Renal cortical epithelial cell (primary cell): Measurements from ENCODE around the gene STXBP6. TPM values are rescaled to one million over a fixed set of nuclear protein-coding genes. Genes with fewer than 3 reads are reported as not detected.

Experiments
- DNase-seq: peaks from one replicate; pipeline ENCODE4 v3.0.0-alpha.2; 2011; ENCODE audit warnings: low read depth
- total RNA-seq: library from RNA; depleted of rRNA; stranded (reverse); fragments of >200 nt; gene quantifications from 2 replicates; pipeline ENCODE4 v1.2.3, GENCODE V29; 2014

Gene STXBP6
- 0.17 and 0.50 TPM in 2 replicates for total RNA-seq

DNA sequence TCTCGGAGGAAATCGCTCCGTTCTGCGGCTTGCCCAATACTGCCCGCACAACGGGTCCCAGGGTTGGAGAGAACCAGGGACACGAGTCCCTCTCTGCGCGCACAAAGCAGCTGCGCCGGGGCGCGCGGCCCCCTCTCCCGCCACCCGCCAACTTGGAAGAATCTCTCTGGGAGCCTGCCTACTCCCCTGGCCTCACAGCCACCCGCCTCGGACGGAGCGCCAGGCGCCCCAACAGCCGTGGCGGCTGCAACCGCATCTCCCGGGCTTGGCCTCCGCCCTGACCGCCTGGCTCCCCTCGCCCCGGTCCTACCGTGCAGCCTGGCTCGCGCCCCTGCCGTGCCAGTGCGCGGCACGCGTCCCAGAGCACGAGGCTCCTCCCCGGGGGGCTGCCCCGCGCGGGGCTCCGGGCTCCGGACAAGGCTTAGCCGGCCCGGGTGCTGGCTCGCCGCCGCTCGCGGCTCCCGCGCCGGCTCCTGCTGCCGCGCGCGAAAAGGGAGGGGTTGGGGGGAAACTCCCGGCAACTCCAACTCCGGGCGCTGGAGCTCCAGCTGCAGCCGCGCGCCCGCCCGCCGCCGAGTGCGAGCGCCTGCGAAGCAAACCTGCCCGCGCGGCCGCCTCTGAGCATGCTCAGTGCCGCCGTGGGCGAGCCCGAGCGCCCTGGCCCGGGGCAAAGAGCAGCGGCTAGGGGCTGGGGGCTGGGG lies at the start of gene STXBP6:
Gene STXBP6 (minus strand): TSS at position 580 of the 701 bp plus-strand sequence. CDS start 75,329 bp downstream, outside the sequence.
- no peak for DNase-seq

DNA sequence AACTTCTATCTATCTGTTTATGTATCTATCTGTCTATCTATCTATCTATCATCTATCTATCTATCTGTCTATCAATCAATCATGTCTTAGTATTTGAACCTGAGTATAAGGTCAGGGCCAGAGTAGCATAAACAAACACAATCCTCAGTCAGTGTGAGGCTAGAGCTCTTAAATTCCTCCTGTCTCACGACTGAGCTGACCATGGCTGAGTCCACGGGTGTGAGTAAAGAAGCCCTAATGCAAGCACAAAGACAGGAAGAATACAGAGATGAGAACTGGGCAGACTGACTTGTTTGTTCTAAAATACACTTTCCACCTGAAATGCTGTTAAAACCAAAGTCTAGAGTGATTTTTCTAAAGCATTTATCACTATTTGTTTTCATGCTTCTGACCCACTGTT lies 47.2 kb upstream of the STXBP6 start:
- no peak for DNase-seq

DNA sequence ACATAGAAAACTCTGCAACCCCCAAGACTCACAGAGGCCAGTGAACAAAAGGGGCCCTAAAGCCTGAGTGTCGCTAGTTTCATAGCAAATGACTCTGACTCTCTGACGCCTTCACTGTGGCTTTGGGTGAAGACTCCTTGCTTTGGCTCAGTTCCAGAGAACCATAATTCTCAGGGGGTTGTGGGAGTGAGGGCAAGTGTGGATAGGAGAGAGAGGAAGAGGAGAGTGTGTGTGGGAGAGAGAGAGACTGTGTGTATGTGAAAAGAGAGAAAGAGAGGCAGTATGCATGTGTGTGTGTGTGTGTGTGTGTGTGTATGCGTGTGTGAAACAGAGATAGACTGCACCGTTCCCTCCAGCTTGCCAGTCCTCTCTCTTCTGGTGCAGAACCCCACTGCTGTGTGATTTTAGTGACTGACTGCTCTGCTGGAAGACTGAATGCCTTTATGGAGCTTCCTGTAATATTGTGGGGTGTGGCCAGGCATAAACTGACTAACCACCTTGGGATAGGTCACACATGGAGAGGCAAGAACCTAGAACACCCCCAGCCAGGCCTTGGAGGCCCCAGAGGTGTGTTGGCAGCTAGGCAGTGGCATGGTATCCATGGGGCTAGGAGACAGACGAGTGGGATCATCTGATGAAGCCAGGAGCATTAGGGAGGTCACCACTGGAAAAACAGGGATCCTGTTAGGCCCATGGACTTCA lies 45.9 kb upstream of the STXBP6 start:
- DNase-seq, result no peak

- DNase-seq, result no peak
Observed at GRCh38 chr14:25094171-25094907, 44.4 kb upstream of the STXBP6 start.

GRCh38 chr14:25092258-25092740 lies 42.4 kb upstream of the STXBP6 start:
- no peak for DNase-seq

- DNase-seq, result peak; percentile 80
Observed at GRCh38 chr14:25090716-25091454, 40.9 kb upstream of the STXBP6 start.

DNA sequence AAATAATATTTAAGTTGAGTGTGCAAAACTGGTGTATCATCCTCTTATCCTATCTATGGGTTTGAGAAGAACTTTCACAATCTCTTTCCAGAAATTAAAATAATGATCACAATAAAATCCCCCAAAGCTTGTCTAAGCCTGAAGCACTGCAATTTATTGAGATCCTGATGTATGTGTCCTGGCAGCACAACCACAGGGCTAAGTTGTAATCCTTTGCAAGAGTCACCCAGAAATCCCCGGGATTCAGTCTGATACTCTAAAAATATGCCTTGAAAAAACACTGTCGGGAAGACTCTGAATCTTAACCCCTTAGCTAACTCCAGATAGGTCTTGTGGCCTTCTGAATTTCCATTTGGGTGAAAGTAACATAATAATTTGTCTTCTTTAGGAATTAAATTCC lies 40.3 kb upstream of the STXBP6 start:
- DNase-seq, result no peak

DNA sequence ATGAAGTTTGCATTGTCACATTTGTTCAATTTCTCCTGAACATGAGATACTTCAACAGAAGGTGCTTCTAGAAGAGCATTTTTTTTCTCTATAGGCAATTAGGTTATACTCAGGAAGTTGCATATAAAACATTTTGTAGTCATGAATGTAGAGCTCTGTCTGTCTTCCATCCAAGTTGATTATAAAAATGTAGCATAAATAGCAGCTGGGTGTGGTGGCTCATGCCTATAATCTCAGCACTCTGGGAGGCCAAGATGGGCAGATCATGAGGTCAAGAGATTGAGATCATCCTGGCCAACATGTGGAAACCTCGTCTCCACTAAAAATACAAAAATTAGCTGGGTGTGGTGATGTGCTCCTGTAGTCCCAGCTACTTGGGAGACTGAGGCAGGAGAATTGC lies 39.5 kb upstream of the STXBP6 start:
- no peak for DNase-seq

- no peak for DNase-seq
Observed at GRCh38 chr14:25086821-25087396, 37.0 kb upstream of the STXBP6 start.

DNA sequence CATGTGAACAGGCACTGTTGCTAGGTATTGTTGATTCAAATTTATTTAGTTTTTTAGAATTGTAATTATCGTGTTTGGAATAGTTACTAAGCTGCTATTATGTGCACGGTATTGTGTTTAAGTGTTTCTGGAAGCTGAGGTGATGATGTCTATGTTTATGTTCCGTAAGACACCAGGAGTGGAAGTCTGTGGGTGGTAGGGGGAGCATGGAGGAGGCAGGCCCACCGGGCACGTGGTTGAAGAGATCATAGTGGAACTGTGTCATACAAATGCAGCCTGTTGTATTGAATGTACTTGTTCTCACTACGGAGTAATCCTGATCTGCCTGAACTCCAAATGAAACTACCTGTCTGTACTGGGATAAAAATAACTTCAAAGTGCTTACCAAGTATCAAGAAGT lies 36.1 kb upstream of the STXBP6 start:
- DNase-seq, result no peak

DNA sequence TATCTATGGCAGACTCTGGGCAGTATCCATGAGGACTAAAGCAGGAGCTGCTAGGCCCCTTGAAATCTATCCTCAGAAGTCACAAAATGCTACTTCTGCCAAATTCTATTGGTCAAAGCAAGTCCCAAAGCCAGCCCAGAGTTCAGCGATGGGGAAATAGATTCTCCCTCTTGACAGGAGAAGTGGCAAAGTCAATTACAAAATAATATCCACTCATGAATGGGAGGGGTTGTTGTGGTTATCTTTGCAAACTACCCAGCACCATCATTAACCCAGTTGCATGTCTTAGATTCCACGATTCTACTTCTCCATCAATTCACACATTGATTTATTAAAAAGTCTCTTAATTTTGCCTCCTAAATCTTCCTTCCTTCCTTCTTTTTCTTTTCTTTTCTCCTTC lies 30.7 kb upstream of the STXBP6 start:
- no peak for DNase-seq

- no peak for DNase-seq
Observed at GRCh38 chr14:25079311-25079710, 29.4 kb upstream of the STXBP6 start.

- DNase-seq, result no peak
Observed at GRCh38 chr14:25074099-25074685, 24.2 kb upstream of the STXBP6 start.

DNA sequence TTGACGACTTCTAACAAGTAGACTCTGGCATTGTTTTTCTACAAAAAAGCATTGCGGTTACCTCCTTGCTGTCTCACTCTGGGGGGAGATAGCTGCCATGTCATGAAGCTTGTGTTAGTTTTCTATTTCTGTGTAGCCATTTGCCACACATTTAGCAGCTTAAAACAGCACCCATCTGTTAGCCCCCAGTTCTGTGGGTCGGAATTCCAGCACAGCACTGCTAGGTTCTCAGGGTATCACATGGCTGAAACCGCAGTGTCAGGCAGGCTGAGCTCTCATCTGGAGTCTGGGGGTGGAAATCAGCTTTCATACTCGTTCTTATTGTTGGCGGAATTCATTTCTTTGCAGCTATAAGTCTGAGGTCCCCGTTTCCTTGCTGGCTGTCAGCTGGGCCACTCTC lies 19.9 kb upstream of the STXBP6 start:
- DNase-seq, result no peak

DNA sequence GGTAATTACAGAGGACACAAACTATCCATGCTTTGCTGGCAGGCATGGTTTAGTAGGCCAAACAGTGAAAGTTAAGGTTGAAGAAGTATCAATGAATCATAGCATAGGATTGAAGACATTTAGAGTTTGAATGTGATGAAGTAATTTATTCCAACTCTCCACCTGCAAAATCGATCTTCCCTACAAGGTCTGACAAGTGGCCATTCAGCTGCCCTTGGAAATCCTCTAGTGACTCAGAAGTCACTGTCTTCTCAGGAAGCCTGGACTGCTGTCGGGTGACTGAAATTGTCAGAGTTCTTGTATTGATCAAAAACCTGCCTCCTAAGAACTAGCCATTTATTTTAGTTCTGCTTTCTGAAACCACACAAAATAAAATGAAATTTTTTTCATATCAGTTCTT lies 17.7 kb upstream of the STXBP6 start:
- no peak for DNase-seq

- DNase-seq, result no peak
Observed at GRCh38 chr14:25062022-25062321, 12.0 kb upstream of the STXBP6 start.

- DNase-seq, result no peak
Observed at GRCh38 chr14:25056688-25057078, 6.7 kb upstream of the STXBP6 start.

GRCh38 chr14:25055992-25056687 lies 6.2 kb upstream of the STXBP6 start:
- no peak for DNase-seq

GRCh38 chr14:25055005-25055404 lies 5.1 kb upstream of the STXBP6 start:
- DNase-seq, result no peak

GRCh38 chr14:25053585-25053984 lies 3.6 kb upstream of the STXBP6 start:
- DNase-seq, result no peak

GRCh38 chr14:25052921-25053320 lies 3.0 kb upstream of the STXBP6 start:
- no peak for DNase-seq
